OCI-LY3 (cell line): ENCODE results near the gene TNFAIP2.

Source experiments
- EZH2phosphoT487 ChIP-seq: fragments of 200-600 bp; shearing (Covaris generic); IDR thresholded peaks from 2 replicates; pipeline ENCODE4 v1.6.1; 2018; ENCODE audit warnings: antibody characterized with exemption, mixed run types, low read depth
- TF ChIP-seq, protein P1 (sequence below): fragments of 200-600, 300-600 bp; sonication (generic); IDR thresholded peaks from 2 replicates; pipeline ENCODE4 v1.5.1; 2014; ENCODE audit warnings: antibody characterized with exemption, low read length, low read depth

DNA sequence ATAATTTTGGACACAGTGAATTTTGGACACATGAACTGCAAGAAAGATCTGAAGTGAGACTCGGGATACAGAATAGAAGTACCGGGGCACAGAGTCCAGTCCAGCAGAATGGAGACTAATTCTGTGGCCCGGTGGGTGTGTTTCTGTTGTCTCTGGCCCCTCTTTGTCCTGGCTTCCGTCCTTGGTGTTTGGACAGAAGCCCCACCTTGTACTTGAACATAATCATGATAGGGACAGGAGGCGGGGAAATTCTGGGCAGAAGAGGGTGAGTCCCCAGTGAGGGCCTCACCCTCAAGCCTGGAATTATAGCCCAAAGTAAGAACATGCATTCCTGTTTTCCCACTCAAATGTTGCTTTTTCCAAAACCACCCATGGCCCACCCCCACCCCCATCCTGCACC lies 39.9 kb downstream of the TNFAIP2 start:
- TF ChIP-seq, protein P1, sequence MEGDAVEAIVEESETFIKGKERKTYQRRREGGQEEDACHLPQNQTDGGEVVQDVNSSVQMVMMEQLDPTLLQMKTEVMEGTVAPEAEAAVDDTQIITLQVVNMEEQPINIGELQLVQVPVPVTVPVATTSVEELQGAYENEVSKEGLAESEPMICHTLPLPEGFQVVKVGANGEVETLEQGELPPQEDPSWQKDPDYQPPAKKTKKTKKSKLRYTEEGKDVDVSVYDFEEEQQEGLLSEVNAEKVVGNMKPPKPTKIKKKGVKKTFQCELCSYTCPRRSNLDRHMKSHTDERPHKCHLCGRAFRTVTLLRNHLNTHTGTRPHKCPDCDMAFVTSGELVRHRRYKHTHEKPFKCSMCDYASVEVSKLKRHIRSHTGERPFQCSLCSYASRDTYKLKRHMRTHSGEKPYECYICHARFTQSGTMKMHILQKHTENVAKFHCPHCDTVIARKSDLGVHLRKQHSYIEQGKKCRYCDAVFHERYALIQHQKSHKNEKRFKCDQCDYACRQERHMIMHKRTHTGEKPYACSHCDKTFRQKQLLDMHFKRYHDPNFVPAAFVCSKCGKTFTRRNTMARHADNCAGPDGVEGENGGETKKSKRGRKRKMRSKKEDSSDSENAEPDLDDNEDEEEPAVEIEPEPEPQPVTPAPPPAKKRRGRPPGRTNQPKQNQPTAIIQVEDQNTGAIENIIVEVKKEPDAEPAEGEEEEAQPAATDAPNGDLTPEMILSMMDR, result no peak
- TF ChIP-seq EZH2phosphoT487, result no peak
